Panc1 (cell line): ENCODE data around the gene ZFP14. TPM values are rescaled to one million over a fixed set of nuclear protein-coding genes. Genes with fewer than 3 reads are reported as not detected.
"Not testable (repeated sequence)": the region's sequence is repeated elsewhere in the genome, so short reads cannot be mapped to it uniquely, and the experiment has no call there.

Experiments
- ATAC-seq: fragments of 200-7000 bp; cut with Tn5 transposase; 2 replicates; pipeline ENCODE4 v1.9.1; 2020; ENCODE audit warnings: mild to moderate bottlenecking, moderate library complexity
- BruUV-seq: library from RNA; stranded (reverse); fragments of 400-500 nt; replicated peaks from 2 replicates; lab custom pipeline; 2021; lab: Mats Ljungman, UMichigan
- CTCF ChIA-PET: fragments of 300-600 bp; sonication (Branson Sonifier 250); formaldehyde crosslinking; loops from one replicate; lab custom pipeline; 2022; ENCODE audit warnings: antibody characterized with exemption; lab: Charles Lee
- POLR2A ChIA-PET: fragments of 300-600 bp; sonication (Branson Sonifier 250); formaldehyde crosslinking; loops from one replicate; lab custom pipeline; 2022; ENCODE audit warnings: antibody characterized with exemption; lab: Charles Lee
- DNase-seq: peaks from one replicate; pipeline ENCODE4 v3.0.0-alpha.2; 2010; ENCODE audit warnings: low read depth, low spot score
- H3K27ac ChIP-seq: 2 replicates; pipeline ENCODE4 v1.5.1; 2011; ENCODE audit warnings: mild to moderate bottlenecking, low read length, inconsistent platforms
- H3K27me3 ChIP-seq: fragments of 200-500 bp; sonication (Bioruptor generic); 2 replicates; pipeline ENCODE4 v1.6.0; 2014; ENCODE audit warnings: low read length, inconsistent platforms; ENCODE audit not compliant: control insufficient read depth, insufficient read depth
- H3K36me3 ChIP-seq: fragments of 200-500 bp; sonication (Bioruptor generic); 2 replicates; pipeline ENCODE4 v1.5.1; 2014; ENCODE audit warnings: inconsistent platforms, mild to moderate bottlenecking, low read length, moderate library complexity; ENCODE audit not compliant: control insufficient read depth, insufficient read depth
- H3K4me1 ChIP-seq: 2 replicates; pipeline ENCODE4 v1.5.1; 2011; ENCODE audit warnings: inconsistent platforms, mild to moderate bottlenecking, low read length, moderate library complexity; ENCODE audit not compliant: control insufficient read depth, insufficient read depth
- H3K4me3 ChIP-seq, 2 experiments: 2 replicates each; pipeline ENCODE4 v1.5.1; 2011 to 2012; ENCODE audit warnings: low read depth in 2 of 2, low read length in 2 of 2, mild to moderate bottlenecking in 2 of 2, inconsistent platforms in 1 of 2, moderate library complexity in 1 of 2
- H3K9me3 ChIP-seq: fragments of 200-500 bp; sonication (Bioruptor generic); 2 replicates; pipeline ENCODE4 v1.5.1; 2014; ENCODE audit warnings: low read depth, mild to moderate bottlenecking, inconsistent platforms, low read length, moderate library complexity; ENCODE audit not compliant: control insufficient read depth, insufficient read depth
- POLR2AphosphoS5 ChIP-seq: IDR thresholded peaks from 2 replicates; pipeline ENCODE4 v1.6.1; 2012; ENCODE audit warnings: mild to moderate bottlenecking, low read depth, low read length, moderate library complexity
- REST ChIP-seq, 2 experiments: IDR thresholded peaks; 2 replicates each; pipeline ENCODE4 v1.6.1; 2011 to 2012; ENCODE audit warnings: low read depth in 2 of 2, control low read depth in 1 of 2, low read length in 1 of 2, mild to moderate bottlenecking in 1 of 2, moderate library complexity in 1 of 2; ENCODE audit not compliant: insufficient read depth in 1 of 2
- SIN3A ChIP-seq: IDR thresholded peaks from 2 replicates; pipeline ENCODE4 v1.6.1; 2012; ENCODE audit warnings: low read depth, mild to moderate bottlenecking, low read length, moderate library complexity, borderline replicate concordance; ENCODE audit not compliant: insufficient read depth
- TCF7L2 ChIP-seq: IDR thresholded peaks from 2 replicates; pipeline ENCODE4 v1.6.1; 2011; ENCODE audit warnings: mild to moderate bottlenecking, low read depth, low read length, inconsistent platforms
- in situ Hi-C: cut with HindIII; loops from 2 replicates; pipeline ENCODE4 v1.10.0; 2016; ENCODE audit warnings: low sequenced_read_pairs, low pct_unique_long_range_greater_than_20kb
- intact Hi-C: fragments of 100-400 bp; cut with micrococcal nuclease; formaldehyde crosslinking; loops from one replicate; pipeline ENCODE4 v1.10.0; 2022; ENCODE audit not compliant: unreplicated experiment
- total RNA-seq: library from RNA; stranded (reverse); gene quantifications from one replicate; pipeline ENCODE4 v1.2.1, GENCODE V29; 2021; ENCODE audit not compliant: unreplicated experiment
- TF ChIP-seq, protein P1 (sequence below): fragments of 450-650 bp; IDR thresholded peaks from 2 replicates; pipeline ENCODE4 v1.5.1; 2017; ENCODE audit warnings: mild to moderate bottlenecking

Gene ZFP14
- total RNA-seq, 1 experiment from 2014 or later, result 3.3 TPM

GRCh38 chr19:36330216-36330615 is 48.8 kb downstream of the ZFP14 start:
- POLR2A ChIA-PET, result no interaction called here
- no peak for DNase-seq
- no peaks in the 10 kb centered on the region for H3K36me3 ChIP-seq
- no peaks in the 10 kb centered on the region for H3K27me3 ChIP-seq
- CTCF ChIA-PET, result no interaction called here
- ATAC-seq, result no peak
- H3K4me3 ChIP-seq, result peak overlapping the region in 1 of 2 experiments; percentile 84; a peak in 3 of 4 replicates
- no peak overlapping the region; the same call in 1 of the 2 replicates for H3K27ac ChIP-seq
- H3K9me3 ChIP-seq, result peaks cover under 1% of the 10 kb centered on the region; the same call in 1 of the 2 replicates
- intact Hi-C loops, result no loop called here
- TF ChIP-seq, protein P1, sequence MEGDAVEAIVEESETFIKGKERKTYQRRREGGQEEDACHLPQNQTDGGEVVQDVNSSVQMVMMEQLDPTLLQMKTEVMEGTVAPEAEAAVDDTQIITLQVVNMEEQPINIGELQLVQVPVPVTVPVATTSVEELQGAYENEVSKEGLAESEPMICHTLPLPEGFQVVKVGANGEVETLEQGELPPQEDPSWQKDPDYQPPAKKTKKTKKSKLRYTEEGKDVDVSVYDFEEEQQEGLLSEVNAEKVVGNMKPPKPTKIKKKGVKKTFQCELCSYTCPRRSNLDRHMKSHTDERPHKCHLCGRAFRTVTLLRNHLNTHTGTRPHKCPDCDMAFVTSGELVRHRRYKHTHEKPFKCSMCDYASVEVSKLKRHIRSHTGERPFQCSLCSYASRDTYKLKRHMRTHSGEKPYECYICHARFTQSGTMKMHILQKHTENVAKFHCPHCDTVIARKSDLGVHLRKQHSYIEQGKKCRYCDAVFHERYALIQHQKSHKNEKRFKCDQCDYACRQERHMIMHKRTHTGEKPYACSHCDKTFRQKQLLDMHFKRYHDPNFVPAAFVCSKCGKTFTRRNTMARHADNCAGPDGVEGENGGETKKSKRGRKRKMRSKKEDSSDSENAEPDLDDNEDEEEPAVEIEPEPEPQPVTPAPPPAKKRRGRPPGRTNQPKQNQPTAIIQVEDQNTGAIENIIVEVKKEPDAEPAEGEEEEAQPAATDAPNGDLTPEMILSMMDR, result no peak
- TF ChIP-seq POLR2AphosphoS5, result no peak
- no peak for TF ChIP-seq REST (IDR thresholded peaks at IDR 0.05; ENCODE audit: insufficient read depth in 1 of 2, low read depth in 2 of 2, low read length in 1 of 2)
- TF ChIP-seq SIN3A, result no peak
- TF ChIP-seq TCF7L2, result no peak
- H3K4me1 ChIP-seq, result peaks cover 6% of the 10 kb centered on the region; the same call in 1 of the 2 replicates
- in situ Hi-C loops, result no loop called here
- no TSS peak for BruUV-seq

DNA sequence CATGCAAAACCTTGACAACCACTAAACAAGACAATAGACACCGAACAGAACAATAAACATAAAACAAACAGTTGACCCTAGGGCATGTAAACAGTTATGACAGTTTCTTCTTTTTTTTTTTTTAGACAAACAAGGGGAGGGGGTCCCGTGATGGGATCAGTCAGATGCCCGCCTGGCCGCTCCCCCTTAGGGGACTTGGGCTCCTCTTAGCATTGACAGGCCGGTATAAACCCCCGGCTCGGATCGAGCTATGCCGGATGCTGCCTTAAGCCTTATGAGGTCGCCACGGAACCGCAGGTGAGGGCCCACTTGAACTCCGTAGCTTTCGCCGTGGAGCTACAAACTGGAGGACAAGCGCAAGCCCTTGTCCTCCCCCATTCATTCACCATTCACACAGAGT is 49.5 kb downstream of the ZFP14 start:
- H3K4me3 ChIP-seq, H3K9me3 ChIP-seq, POLR2A ChIA-PET, intact Hi-C loops, CTCF ChIA-PET, H3K36me3 ChIP-seq, H3K4me1 ChIP-seq, H3K27me3 ChIP-seq, ATAC-seq, in situ Hi-C loops, H3K27ac ChIP-seq, DNase-seq: not testable (repeated sequence)
- BruUV-seq, result TSS peak; percentile 73

DNA sequence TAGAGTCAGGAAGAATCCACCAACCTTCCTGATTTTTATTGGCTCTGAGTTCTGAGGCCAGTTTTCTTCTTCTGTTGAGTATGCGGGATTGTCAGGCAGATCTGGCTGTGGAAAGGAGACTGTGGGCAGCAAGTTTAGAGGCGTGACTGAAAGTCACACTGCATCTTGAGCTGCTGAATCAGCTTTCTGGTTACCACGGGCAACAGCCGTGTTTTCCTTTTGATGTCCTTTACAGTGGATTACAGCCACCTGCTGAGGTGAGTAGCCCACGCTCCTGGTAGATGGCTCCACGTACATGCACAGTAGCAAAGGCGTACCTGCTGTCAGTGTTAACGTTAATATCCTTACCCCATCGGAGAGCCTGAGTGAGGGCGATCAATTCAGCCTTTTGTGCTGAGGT is 52.4 kb downstream of the ZFP14 start:
- in situ Hi-C loops, result not testable (repeated sequence)

DNA sequence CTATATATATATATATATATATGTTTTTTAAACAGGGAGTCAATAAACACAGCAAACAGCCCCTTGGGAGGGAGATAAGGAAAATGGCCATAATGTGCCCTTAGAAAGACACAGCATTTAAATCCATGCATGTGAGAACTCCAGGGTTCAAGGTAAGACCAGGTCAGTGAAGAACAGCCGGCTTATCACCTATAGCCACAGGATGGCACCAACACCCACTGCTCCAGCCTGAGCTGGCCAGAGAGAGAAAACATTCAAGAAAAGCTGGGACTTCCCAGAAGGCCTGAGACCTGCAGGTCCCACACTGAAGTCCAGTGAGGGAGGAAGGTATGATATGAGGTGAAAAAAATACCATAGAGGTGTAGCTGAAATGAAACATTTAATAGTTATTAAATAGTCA is 63.8 kb downstream of the ZFP14 start:
- peak; percentile 74; the same call in 1 of the 2 replicates for ATAC-seq
- POLR2A ChIA-PET, result interaction anchor here (0.7 kb wide), 1 partner anchor 89 kb away, joined by 5 read pairs; no protein-coding TSS in a partner anchor
- H3K27me3 ChIP-seq, H3K4me1 ChIP-seq, CTCF ChIA-PET, BruUV-seq, H3K4me3 ChIP-seq, H3K9me3 ChIP-seq, H3K36me3 ChIP-seq, DNase-seq, in situ Hi-C loops, intact Hi-C loops, H3K27ac ChIP-seq: not testable (repeated sequence)

More for the DNA sequence above, 52.4 kb downstream of the ZFP14 start:
- H3K27ac ChIP-seq, H3K4me3 ChIP-seq, H3K9me3 ChIP-seq, DNase-seq, BruUV-seq, ATAC-seq, POLR2A ChIA-PET, H3K4me1 ChIP-seq, intact Hi-C loops, H3K27me3 ChIP-seq, H3K36me3 ChIP-seq, CTCF ChIA-PET: not testable (repeated sequence)

GRCh38 chr19:36314053-36314452 is 64.9 kb downstream of the ZFP14 start:
- H3K27ac ChIP-seq, ATAC-seq, CTCF ChIA-PET, H3K36me3 ChIP-seq, BruUV-seq, H3K27me3 ChIP-seq, POLR2A ChIA-PET, H3K4me1 ChIP-seq, intact Hi-C loops, H3K9me3 ChIP-seq, H3K4me3 ChIP-seq, DNase-seq, in situ Hi-C loops: not testable (repeated sequence)
